GM10266 (cell line): ENCODE data around the gene ELMO2.

Experiments used
- DNase-seq: peaks from one replicate; pipeline ENCODE4 v3.0.0; 2012; ENCODE audit errors: extremely low spot score
- CTCF ChIP-seq: IDR thresholded peaks from 2 replicates; pipeline ENCODE4 v1.5.1; 2012; ENCODE audit warnings: mild to moderate bottlenecking, low read depth; ENCODE audit not compliant: control insufficient read depth, insufficient read depth; ENCODE audit errors: missing control alignments

The ELMO2 gene

GRCh38 chr20:46367967-46368901 lies 38.2 kb downstream of the ELMO2 start:
- no peak for DNase-seq
- TF ChIP-seq CTCF, result no peak

- no peak for TF ChIP-seq CTCF
- no peak for DNase-seq
Observed at GRCh38 chr20:46367234-46367633, 39.2 kb downstream of the ELMO2 start.

GRCh38 chr20:46366826-46367225 lies 39.6 kb downstream of the ELMO2 start:
- TF ChIP-seq CTCF, result no peak
- DNase-seq, result no peak

GRCh38 chr20:46365487-46366220 lies 40.8 kb downstream of the ELMO2 start:
- no peak for TF ChIP-seq CTCF
- DNase-seq, result no peak

- DNase-seq, result no peak
- no peak for TF ChIP-seq CTCF
Observed at GRCh38 chr20:46364670-46365486, 41.5 kb downstream of the ELMO2 start.

GRCh38 chr20:46363874-46364669 lies 42.3 kb downstream of the ELMO2 start:
- no peak for TF ChIP-seq CTCF
- peak; percentile 91 for DNase-seq
